ENCODE results near the gene APOC3. TPM values are rescaled to one million over a fixed set of nuclear protein-coding genes. Genes with fewer than 3 reads are reported as not detected.

Gene APOC3
- total RNA-seq, 2 experiments from 2014 or later, result not detected

GRCh38 chr11:116807601-116808261, 22.0 kb upstream of the APOC3 start:
- no peak overlapping the region for H3K27ac Mint-ChIP-seq
- no peak overlapping the region for H3K4me3 Mint-ChIP-seq
- H3K9me3 Mint-ChIP-seq, result no peaks in the 10 kb centered on the region
- H3K36me3 Mint-ChIP-seq (ENCODE audit: low read depth), result no peaks in the 10 kb centered on the region
- no peaks in the 10 kb centered on the region for H3K4me1 Mint-ChIP-seq (ENCODE audit: low read depth)
- H3K27me3 Mint-ChIP-seq (ENCODE audit: low read depth), result no peaks in the 10 kb centered on the region
- no peak for DNase-seq
- intact Hi-C loops (cut with micrococcal nuclease), result no loop called here
- CTCF ChIA-PET, result interaction anchor here (2.6 kb wide), 1 partner anchor 17 kb away, joined by 11 read pairs; the partner anchor contains the start of gene APOA5

- no peak for DNase-seq
- Mint-ChIP-seq H3K9me3 (no peaks in the 10 kb centered on the region), H3K36me3 (ENCODE audit: low read depth) (no peaks in the 10 kb centered on the region), H3K27ac (no peak overlapping the region), H3K4me1 (ENCODE audit: low read depth) (no peaks in the 10 kb centered on the region), H3K27me3 (ENCODE audit: low read depth) (no peaks in the 10 kb centered on the region), H3K4me3 (no peak overlapping the region)
- CTCF ChIA-PET, result interaction anchor here (2.6 kb wide), 1 partner anchor 17 kb away, joined by 11 read pairs; the partner anchor contains the start of gene APOA5
- intact Hi-C loops (cut with micrococcal nuclease), result no loop called here
These were observed 21.2 kb upstream of the APOC3 start for GRCh38 chr11:116808262-116809175.

- CTCF ChIA-PET, result interaction anchor here (1.4 to 1.5 kb wide), 2 partner anchors 18 to 24 kb away, joined by 4 read pairs; no protein-coding TSS in a partner anchor
- H3K9me3 Mint-ChIP-seq, result no peaks in the 10 kb centered on the region
- H3K4me1 Mint-ChIP-seq (ENCODE audit: low read depth), result no peaks in the 10 kb centered on the region
- no peaks in the 10 kb centered on the region for H3K27me3 Mint-ChIP-seq (ENCODE audit: low read depth)
- H3K4me3 Mint-ChIP-seq, result no peak overlapping the region
- H3K36me3 Mint-ChIP-seq (ENCODE audit: low read depth), result no peaks in the 10 kb centered on the region
- H3K27ac Mint-ChIP-seq, result no peak overlapping the region
- intact Hi-C loops (cut with micrococcal nuclease), result no loop called here
- no peak for DNase-seq
These were observed 18.5 kb upstream of the APOC3 start for GRCh38 chr11:116811194-116811593.

DNA sequence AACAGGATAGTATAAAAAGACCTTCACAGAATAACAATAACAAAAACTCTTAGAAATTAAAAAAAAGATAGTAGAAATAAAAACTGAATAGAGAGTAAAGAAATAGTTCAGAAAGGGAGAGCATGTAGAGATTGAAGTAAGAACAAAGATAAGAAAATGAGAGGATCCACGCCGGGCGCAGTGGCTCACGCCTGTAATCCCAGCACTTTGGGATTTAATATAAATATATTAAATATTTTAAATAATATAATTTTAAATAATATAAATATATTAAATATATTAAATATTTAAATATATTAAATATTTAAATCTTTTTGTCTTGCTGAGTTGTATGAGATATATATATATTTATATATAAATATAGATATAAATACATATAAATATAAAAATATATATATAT, 17.6 kb upstream of the APOC3 start:
- H3K27ac Mint-ChIP-seq, result no peak overlapping the region
- H3K4me3 Mint-ChIP-seq, result no peak overlapping the region
- intact Hi-C loops (cut with micrococcal nuclease), result no loop called here

DNA sequence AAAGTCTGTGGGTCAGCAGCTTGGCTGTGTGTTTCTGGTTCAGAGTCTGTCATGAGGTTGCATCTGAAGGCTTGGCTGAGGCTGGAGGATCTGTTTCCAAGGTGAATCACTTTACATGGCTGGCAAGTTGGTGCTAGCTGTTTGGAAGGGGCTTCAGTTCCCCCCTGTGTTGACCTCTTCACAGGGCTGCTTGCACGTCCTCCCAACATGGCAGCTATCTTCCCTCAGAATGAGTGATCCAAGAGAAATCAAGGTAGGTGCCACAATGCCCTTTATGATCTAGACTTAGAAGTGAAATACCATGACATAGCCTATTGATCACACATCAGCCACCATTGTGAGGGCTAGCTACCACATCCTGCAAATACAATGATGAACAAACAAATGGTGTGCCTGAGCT, 16.5 kb upstream of the APOC3 start:
- intact Hi-C loops (cut with micrococcal nuclease), result no loop called here
- Mint-ChIP-seq H3K9me3 (no peaks in the 10 kb centered on the region), H3K36me3 (ENCODE audit: low read depth) (no peaks in the 10 kb centered on the region), H3K4me1 (ENCODE audit: low read depth) (no peaks in the 10 kb centered on the region), H3K27ac (no peak overlapping the region), H3K4me3 (no peak overlapping the region), H3K27me3 (ENCODE audit: low read depth) (no peaks in the 10 kb centered on the region)
- CTCF ChIA-PET, result interaction anchor here (0.9 to 2.0 kb wide), 8 partner anchors 10 to 70 kb away, joined by 3 to 8 read pairs (median 3); partner anchors contain the start of genes APOA4, APOA5, APOC3 and ZPR1
- no peak for DNase-seq

More for the DNA sequence above, 17.6 kb upstream of the APOC3 start:
- Mint-ChIP-seq H3K9me3 (no peaks in the 10 kb centered on the region), H3K4me1 (ENCODE audit: low read depth) (no peaks in the 10 kb centered on the region), H3K36me3 (ENCODE audit: low read depth) (no peaks in the 10 kb centered on the region), H3K27me3 (ENCODE audit: low read depth) (no peaks in the 10 kb centered on the region)
- CTCF ChIA-PET, result interaction anchor here (0.9 to 2.0 kb wide), 3 partner anchors 19 to 26 kb away, joined by 3 to 8 read pairs (median 4); no protein-coding TSS in a partner anchor
- DNase-seq, result no peak

GRCh38 chr11:116813781-116814471, 15.8 kb upstream of the APOC3 start:
- Mint-ChIP-seq H3K4me3 (no peak overlapping the region), H3K27ac (no peak overlapping the region), H3K27me3 (ENCODE audit: low read depth) (no peaks in the 10 kb centered on the region), H3K9me3 (no peaks in the 10 kb centered on the region), H3K36me3 (ENCODE audit: low read depth) (no peaks in the 10 kb centered on the region), H3K4me1 (ENCODE audit: low read depth) (no peaks in the 10 kb centered on the region)
- DNase-seq, result no peak
- CTCF ChIA-PET, result interaction anchor here (1.2 to 2.0 kb wide), 3 partner anchors 9 to 22 kb away, joined by 3 to 8 read pairs (median 4); partner anchors contain the start of genes APOA4 and APOA5
- intact Hi-C loops (cut with micrococcal nuclease), result no loop called here

DNA sequence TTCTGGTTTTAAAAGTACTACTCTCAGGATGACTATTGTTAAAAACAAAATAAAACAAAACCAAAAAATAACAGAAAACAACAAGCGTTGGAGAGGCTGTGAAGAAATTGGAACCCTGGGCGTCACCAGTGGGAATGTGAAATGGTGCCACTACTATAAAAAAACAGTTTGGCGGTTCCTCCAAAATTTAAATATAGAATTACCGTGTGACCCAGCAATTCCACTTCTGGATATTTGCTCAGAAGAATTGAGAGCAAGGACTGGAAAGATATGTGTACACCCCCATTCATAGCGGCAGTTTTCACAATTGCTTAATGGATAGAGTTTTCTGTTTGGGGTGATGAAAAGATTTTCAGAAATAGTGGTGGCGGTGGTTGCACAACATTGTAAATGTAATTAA, 15.2 kb upstream of the APOC3 start:
- CTCF ChIA-PET, result no interaction called here
- Mint-ChIP-seq H3K4me1 (ENCODE audit: low read depth) (no peaks in the 10 kb centered on the region), H3K4me3 (no peak overlapping the region)

DNA sequence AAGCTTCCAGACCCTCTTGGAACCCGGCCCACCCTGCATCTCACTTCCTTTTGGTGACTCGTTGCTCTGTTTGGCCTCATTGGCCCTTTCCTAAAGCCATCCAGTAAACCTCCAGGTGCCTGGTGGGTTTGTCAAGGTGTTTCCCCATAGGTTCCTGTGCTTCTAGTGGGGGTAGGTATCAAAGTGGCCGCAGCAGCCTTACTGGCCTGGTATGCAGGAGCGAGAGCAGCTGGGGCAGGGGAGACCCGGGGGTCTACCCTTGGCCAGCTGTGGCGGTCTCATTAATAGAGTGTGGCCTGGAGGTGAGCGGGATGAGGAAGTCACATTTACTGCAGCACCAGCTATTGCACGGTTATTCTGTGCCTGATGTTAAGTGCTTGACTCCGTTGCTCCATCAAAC, 10.7 kb upstream of the APOC3 start:
- Mint-ChIP-seq H3K36me3 (ENCODE audit: low read depth) (no peaks in the 10 kb centered on the region), H3K4me3 (no peak overlapping the region), H3K27me3 (ENCODE audit: low read depth) (no peaks in the 10 kb centered on the region), H3K4me1 (ENCODE audit: low read depth) (no peaks in the 10 kb centered on the region), H3K9me3 (no peaks in the 10 kb centered on the region), H3K27ac (no peak overlapping the region)
- no peak for DNase-seq
- intact Hi-C loops (cut with micrococcal nuclease), result no loop called here
- CTCF ChIA-PET, result no interaction called here

More for the DNA sequence above, 15.2 kb upstream of the APOC3 start:
- no peaks in the 10 kb centered on the region for H3K27me3 Mint-ChIP-seq (ENCODE audit: low read depth)
- DNase-seq, result no peak
- H3K36me3 Mint-ChIP-seq (ENCODE audit: low read depth), result no peaks in the 10 kb centered on the region
- H3K27ac Mint-ChIP-seq, result no peak overlapping the region
- H3K9me3 Mint-ChIP-seq, result no peaks in the 10 kb centered on the region
- intact Hi-C loops (cut with micrococcal nuclease), result no loop called here

- no peak for DNase-seq
- H3K9me3 Mint-ChIP-seq, result no peaks in the 10 kb centered on the region
- no peak overlapping the region for H3K27ac Mint-ChIP-seq
- H3K4me1 Mint-ChIP-seq (ENCODE audit: low read depth), result no peaks in the 10 kb centered on the region
- no peaks in the 10 kb centered on the region for H3K27me3 Mint-ChIP-seq (ENCODE audit: low read depth)
- intact Hi-C loops (cut with micrococcal nuclease), result no loop called here
- CTCF ChIA-PET, result interaction anchor here (1.0 to 1.8 kb wide), 2 partner anchors 28 to 30 kb away, joined by 3 to 4 read pairs; partner anchors contain the start of gene APOA5
- H3K4me3 Mint-ChIP-seq, result no peak overlapping the region
- H3K36me3 Mint-ChIP-seq (ENCODE audit: low read depth), result no peaks in the 10 kb centered on the region
These were observed 8.4 kb upstream of the APOC3 start for GRCh38 chr11:116821050-116821918.

DNA sequence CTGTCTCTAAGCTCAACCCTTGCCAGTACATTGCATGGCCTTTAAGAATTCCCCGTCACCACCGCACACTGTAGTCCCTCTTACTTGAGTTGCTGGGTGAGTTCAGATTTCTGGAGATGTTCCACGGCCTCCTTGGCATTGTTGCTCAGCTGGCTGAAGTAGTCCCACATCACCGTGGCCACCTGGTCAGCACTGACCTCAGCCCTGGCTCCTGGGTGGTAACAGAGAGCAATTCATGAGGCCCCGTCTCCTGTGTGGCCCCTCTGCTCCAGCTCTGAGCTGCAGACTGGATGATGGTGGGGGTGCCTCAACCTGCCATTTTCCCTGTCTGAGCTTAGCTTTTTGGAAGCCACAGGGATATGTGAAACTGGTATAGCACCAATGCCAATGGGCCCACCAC, 7.1 kb upstream of the APOC3 start:
- Mint-ChIP-seq H3K27ac (no peak overlapping the region), H3K36me3 (ENCODE audit: low read depth) (no peaks in the 10 kb centered on the region), H3K27me3 (ENCODE audit: low read depth) (no peaks in the 10 kb centered on the region), H3K4me1 (ENCODE audit: low read depth) (no peaks in the 10 kb centered on the region), H3K4me3 (no peak overlapping the region), H3K9me3 (no peaks in the 10 kb centered on the region)
- DNase-seq, result no peak
- intact Hi-C loops (cut with micrococcal nuclease), result no loop called here
- CTCF ChIA-PET, result interaction anchor here (0.9 to 1.9 kb wide), 3 partner anchors 10 to 31 kb away, joined by 3 to 7 read pairs (median 3); partner anchors contain the start of gene APOA5

GRCh38 chr11:116823031-116823843, 6.5 kb upstream of the APOC3 start, which contains the start of gene APOA4:
APOA4 (minus strand) TSS chr11:116823304; CDS start chr11:116823191, 113 bp downstream.
- CTCF ChIA-PET, result interaction anchor here (0.9 to 1.9 kb wide), 3 partner anchors 10 to 31 kb away, joined by 3 to 7 read pairs (median 3); partner anchors contain the start of gene APOA5

More at GRCh38 chr11:116823031-116823843, 6.5 kb upstream of the APOC3 start, which contains the start of gene APOA4:
- H3K4me3 Mint-ChIP-seq, result no peak within 1 kb of the TSS
- no peaks in the 10 kb centered on the region for H3K9me3 Mint-ChIP-seq
- no peak within 1 kb of the TSS for H3K27ac Mint-ChIP-seq
- DNase-seq, result no peak
- H3K36me3 Mint-ChIP-seq (ENCODE audit: low read depth), result no peaks in the 10 kb centered on the region
- H3K27me3 Mint-ChIP-seq (ENCODE audit: low read depth), result no peaks in the 10 kb centered on the region
- intact Hi-C loops (cut with micrococcal nuclease), result no loop called here
- no peaks in the 10 kb centered on the region for H3K4me1 Mint-ChIP-seq (ENCODE audit: low read depth)
